Measurements from ENCODE around the gene MGLL.

Gene MGLL

DNA sequence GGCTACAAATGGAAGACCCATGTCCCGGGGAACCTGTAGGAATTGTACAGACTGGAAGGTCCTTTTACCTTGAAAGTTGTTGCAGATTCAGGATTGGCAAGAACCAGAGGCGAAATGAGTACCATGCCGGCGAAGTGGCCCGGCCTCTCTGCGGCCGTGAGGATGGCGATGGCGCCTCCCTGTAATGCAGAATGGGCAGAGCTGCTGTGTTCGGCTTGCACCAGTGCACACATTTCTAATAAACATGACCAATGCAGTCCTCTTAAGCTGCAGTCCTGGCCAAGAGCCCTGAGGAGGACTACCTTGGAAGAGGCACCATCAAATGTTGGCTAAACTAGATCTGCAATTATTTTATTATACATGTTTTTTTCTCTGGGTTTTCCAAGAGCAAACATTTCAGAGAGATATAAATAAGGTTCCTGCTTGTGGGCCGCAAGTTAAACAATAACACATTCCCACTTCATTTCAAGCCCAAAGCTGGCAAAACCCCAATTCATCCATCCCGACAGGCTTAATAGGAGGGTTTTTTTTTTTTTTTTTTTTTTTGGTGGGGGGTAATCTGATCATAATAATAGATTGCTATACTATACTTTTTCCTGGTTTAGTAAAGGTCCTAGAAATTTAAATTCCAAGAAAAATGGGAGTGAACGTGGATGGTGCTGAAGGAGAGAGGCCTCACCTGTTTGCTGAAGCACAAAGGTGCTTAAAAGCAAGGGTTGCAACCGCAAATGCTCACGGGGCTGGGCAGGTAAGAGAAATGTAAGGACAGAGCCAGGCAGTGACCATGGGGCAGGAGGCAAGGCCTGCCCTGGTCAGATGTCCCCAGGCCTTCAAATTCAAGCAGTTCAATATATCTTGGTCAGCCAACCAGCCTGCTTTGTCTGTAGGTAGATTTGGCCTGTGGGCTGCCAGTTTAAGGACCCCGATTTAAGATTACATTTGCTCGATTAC is 101.1 kb downstream of the MGLL start:
- DNase-seq (ENCODE audit: low read depth) = no peak
- H3K4me3 ChIP-seq (ENCODE audit: control insufficient read depth, low read depth, low read length) = no peak overlapping the region
- TF ChIP-seq, protein P1, sequence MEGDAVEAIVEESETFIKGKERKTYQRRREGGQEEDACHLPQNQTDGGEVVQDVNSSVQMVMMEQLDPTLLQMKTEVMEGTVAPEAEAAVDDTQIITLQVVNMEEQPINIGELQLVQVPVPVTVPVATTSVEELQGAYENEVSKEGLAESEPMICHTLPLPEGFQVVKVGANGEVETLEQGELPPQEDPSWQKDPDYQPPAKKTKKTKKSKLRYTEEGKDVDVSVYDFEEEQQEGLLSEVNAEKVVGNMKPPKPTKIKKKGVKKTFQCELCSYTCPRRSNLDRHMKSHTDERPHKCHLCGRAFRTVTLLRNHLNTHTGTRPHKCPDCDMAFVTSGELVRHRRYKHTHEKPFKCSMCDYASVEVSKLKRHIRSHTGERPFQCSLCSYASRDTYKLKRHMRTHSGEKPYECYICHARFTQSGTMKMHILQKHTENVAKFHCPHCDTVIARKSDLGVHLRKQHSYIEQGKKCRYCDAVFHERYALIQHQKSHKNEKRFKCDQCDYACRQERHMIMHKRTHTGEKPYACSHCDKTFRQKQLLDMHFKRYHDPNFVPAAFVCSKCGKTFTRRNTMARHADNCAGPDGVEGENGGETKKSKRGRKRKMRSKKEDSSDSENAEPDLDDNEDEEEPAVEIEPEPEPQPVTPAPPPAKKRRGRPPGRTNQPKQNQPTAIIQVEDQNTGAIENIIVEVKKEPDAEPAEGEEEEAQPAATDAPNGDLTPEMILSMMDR (IDR thresholded peaks at IDR 0.05; ENCODE audit: control insufficient read depth, insufficient read depth, low read depth, low read length, missing control alignments) = no peak

DNA sequence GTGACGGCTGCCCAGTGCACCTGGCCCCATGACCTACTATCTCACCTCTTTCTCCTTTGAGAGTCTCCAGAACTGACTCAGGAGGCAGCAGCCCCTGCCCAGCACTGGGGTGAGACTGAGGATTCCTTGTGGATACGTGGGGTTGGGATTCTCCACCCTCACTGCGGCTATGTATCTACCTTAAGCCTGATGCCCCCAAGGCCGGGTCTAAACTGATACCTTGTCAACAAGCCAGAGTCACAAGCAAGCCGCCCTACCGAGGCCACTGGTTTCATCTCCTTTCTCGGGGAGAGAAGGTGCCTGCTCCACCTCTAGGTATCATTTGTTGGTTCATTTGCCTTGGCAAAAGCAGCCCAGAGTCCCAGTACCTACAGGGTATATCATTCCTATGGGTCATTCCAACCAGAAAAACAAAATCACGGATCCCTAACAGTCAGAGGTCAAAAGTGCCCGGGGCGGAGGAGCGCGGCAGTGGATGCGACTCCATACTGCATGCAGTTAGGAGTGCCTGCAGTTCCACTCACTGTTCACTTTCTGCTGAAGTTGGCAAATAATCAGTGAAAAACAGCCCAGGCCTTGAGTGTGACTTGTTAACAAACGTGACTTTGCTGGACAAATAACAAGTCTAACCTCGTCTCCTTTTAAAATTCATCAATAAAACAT is 102.0 kb downstream of the MGLL start:
- TF ChIP-seq, protein P1 (IDR thresholded peaks at IDR 0.05; ENCODE audit: control insufficient read depth, insufficient read depth, low read depth, low read length, missing control alignments) = no peak
- no peak for DNase-seq (ENCODE audit: low read depth)
- H3K4me3 ChIP-seq (ENCODE audit: control insufficient read depth, low read depth, low read length) = no peak overlapping the region

DNA sequence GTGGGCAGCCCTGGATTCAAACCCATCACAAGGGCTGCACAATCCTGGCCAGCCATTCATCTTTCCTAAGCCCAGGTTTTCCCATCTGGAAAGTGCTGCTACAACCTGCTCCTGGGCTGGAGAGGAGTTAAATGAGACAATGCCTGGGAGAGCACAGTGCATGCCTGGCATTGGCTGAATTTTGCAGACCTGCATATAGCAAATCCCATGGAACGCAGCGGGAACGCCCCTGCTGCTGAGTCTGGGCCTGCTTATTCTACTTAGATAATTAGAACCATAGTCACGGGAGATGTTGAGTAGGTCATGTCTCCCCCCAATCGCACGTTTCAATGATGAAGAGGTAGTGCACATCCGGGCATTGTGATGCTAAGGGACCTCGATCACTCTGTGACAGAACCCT is 102.9 kb downstream of the MGLL start:
- TF ChIP-seq, protein P1 (IDR thresholded peaks at IDR 0.05; ENCODE audit: control insufficient read depth, insufficient read depth, low read depth, low read length, missing control alignments) = no peak
- no peak for DNase-seq (ENCODE audit: low read depth)
- no peak overlapping the region for H3K4me3 ChIP-seq (ENCODE audit: control insufficient read depth, low read depth, low read length)

DNA sequence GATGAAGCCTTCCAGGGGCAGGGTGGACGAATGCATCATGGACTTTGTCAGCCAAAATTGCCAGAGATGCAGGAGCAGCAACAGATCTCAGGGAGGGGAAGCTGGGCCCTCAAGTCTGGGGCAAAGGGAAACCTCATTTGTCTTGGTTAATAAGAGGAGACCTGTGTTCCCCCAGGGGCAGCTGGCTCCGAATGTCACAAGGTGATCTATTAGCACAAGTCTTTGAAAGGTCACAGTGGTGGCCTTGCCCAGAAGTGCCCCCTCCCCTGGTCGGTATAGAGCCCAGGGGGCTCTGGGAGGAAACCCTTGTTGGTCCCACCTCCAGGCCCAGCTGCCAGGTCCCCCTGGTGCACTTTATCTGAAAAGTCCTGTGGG is 103.4 kb downstream of the MGLL start:
- TF ChIP-seq, protein P1 (IDR thresholded peaks at IDR 0.05; ENCODE audit: control insufficient read depth, insufficient read depth, low read depth, low read length, missing control alignments) = no peak
- no peak for DNase-seq (ENCODE audit: low read depth)
- no peak overlapping the region for H3K4me3 ChIP-seq (ENCODE audit: control insufficient read depth, low read depth, low read length)

DNA sequence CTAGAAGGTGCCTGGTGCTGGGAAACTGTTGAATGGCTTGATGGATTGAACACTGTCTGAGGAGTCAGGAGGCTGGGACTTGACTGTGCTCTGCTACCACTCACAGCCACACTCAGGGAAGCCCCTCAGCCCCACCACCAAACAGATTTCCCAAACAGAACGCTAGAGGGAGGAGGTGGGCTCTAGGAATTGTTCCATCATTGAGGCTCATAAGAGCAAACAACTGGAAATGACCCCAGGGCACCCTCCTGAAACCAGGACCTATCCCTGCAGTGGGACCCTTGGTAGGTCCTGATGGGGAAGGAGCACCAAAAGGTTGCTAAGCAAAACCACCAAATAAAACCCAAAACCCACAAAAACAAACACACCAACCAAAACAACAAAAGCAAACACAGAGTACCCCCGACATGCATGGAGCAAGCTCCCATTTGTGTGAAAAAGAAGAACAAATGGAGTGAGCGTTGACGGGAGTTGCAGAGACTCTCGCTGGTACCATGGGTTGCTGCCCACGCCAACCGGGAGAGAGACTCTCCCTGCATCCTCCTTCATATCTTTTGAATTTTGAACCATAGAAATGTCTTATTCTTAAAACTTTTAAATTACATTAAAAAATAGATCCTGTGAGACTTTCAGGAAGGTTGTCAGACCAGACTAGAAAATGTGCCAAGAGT is 103.9 kb downstream of the MGLL start:
- H3K4me3 ChIP-seq (ENCODE audit: control insufficient read depth, low read depth, low read length) = no peak overlapping the region
- DNase-seq (ENCODE audit: low read depth) = no peak
- TF ChIP-seq, protein P1 (IDR thresholded peaks at IDR 0.05; ENCODE audit: control insufficient read depth, insufficient read depth, low read depth, low read length, missing control alignments) = no peak

DNA sequence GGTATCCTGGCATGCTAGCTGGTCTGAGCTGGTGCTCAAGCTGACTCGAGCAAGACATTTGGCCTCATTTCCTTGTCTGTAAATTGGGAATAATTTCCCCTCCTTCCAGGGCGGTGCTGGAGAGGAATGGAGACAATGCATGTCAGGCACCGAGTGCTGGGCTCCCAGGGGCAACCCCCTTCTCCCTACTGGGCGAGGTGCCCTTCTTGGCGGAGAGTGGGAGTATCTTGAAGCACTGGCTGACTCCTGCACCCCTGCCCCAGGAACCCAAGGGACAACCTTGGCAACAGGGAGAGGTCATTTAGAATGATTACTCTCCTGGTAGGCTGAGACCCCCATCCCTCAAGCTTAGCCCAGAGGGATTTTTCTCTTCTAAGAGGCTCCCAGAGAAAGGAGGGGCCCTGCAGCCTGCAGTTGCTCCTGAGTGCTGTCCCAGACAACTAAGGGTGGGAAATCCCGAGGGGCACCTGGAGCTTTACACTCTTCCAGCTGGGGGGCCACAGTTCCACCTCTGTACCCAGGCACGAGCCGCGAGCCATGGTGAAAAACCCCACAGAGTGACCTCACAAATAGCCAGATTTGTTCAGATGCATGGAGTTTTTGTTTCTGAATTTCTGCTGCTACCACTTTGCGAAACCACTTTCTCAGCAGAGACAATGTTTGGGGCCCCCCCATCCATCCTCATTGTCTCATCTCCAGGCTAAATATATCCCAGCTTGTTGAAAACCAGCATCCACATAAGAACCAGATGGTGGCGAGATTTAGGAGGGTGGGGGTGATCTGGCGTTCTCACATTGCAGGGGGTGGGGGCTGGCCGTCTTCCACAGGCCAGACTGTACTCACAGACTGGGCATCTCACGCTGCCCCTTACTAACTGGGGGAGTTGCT is 104.7 kb downstream of the MGLL start:
- no peak overlapping the region for H3K4me3 ChIP-seq (ENCODE audit: control insufficient read depth, low read depth, low read length)
- TF ChIP-seq, protein P1 (IDR thresholded peaks at IDR 0.05; ENCODE audit: control insufficient read depth, insufficient read depth, low read depth, low read length, missing control alignments) = no peak
- no peak for DNase-seq (ENCODE audit: low read depth)

All from AG09309 (cell line).